IMR-90 (cell line): Measurements from ENCODE around the gene ISG20L2. TPM values are rescaled to one million over a fixed set of nuclear protein-coding genes. Genes with fewer than 3 reads are reported as not detected.

Experiments used
- ATAC-seq: fragments of 200-7000 bp; cut with Tn5 transposase; 2 replicates; pipeline ENCODE4 v1.9.1; 2020; ENCODE audit warnings: low read depth, mild to moderate bottlenecking, moderate library complexity
- BruUV-seq: library from RNA; stranded (reverse); fragments of 400-500 nt; replicated peaks from 2 replicates; lab custom pipeline; 2021; lab: Mats Ljungman, UMichigan
- CTCF ChIA-PET: fragments of 300-600 bp; formaldehyde crosslinking; extraction: SDS; loops from one replicate; lab custom pipeline; 2021; ENCODE audit warnings: antibody characterized with exemption; lab: Yijun Ruan, JAX
- POLR2A ChIA-PET: fragments of 300-600 bp; sonication (Branson Sonifier 250); formaldehyde crosslinking; loops from one replicate; lab custom pipeline; 2022; ENCODE audit warnings: antibody characterized with exemption; ENCODE audit not compliant: unreplicated experiment; lab: Charles Lee
- DNase-seq: peaks from one replicate; pipeline ENCODE4 v3.0.0; 2013
- H2AFZ ChIP-seq: replicated peaks from 2 replicates; pipeline ENCODE3; 2013; ENCODE audit warnings: low read length, mild to moderate bottlenecking; ENCODE audit not compliant: poor library complexity
- H2AK5ac ChIP-seq: 2 replicates; pipeline ENCODE4 v1.6.1; 2013; ENCODE audit warnings: low read depth, low read length, inconsistent platforms
- H2AK9ac ChIP-seq: replicated peaks from 2 replicates; pipeline ENCODE3; 2013; ENCODE audit warnings: mild to moderate bottlenecking, low read depth, low read length, moderate library complexity; ENCODE audit not compliant: poor library complexity
- H2BK120ac ChIP-seq: 2 replicates; pipeline ENCODE4 v1.6.1; 2013; ENCODE audit warnings: low read depth, low read length, inconsistent platforms
- H2BK15ac ChIP-seq: 3 replicates; pipeline ENCODE4 v1.6.1; 2013; ENCODE audit warnings: low read depth, low read length, inconsistent platforms
- H2BK20ac ChIP-seq: 2 replicates; pipeline ENCODE4 v1.6.1; 2013; ENCODE audit warnings: low read depth, mild to moderate bottlenecking, inconsistent platforms, low read length, moderate library complexity
- H2BK5ac ChIP-seq: 2 replicates; pipeline ENCODE4 v1.6.1; 2013; ENCODE audit warnings: mild to moderate bottlenecking, low read depth, low read length, inconsistent platforms; ENCODE audit not compliant: poor library complexity, severe bottlenecking
- H3K14ac ChIP-seq: replicated peaks from 2 replicates; pipeline ENCODE4 v1.6.1; 2013; ENCODE audit warnings: low read depth, low read length, inconsistent platforms
- H3K18ac ChIP-seq: 2 replicates; pipeline ENCODE4 v1.6.1; 2013; ENCODE audit warnings: low read depth, low read length, control low read depth
- H3K23ac ChIP-seq: 2 replicates; pipeline ENCODE4 v1.6.1; 2013; ENCODE audit warnings: low read depth, low read length, inconsistent platforms
- H3K27ac ChIP-seq: 2 replicates; pipeline ENCODE4 v1.5.1; 2013; ENCODE audit warnings: mild to moderate bottlenecking, control low read depth, low read length; ENCODE audit not compliant: insufficient read depth
- H3K27me3 ChIP-seq: 2 replicates; pipeline ENCODE4 v1.6.1; 2013; ENCODE audit warnings: low read length; ENCODE audit not compliant: control insufficient read depth, insufficient read depth
- H3K36me3 ChIP-seq: 2 replicates; pipeline ENCODE4 v1.6.1; 2013; ENCODE audit warnings: low read length, mixed read lengths; ENCODE audit not compliant: control insufficient read depth, insufficient read depth
- H3K4ac ChIP-seq: 2 replicates; pipeline ENCODE4 v1.6.1; 2013; ENCODE audit warnings: low read depth, low read length, inconsistent platforms
- H3K4me1 ChIP-seq: 2 replicates; pipeline ENCODE4 v1.6.1; 2013; ENCODE audit warnings: low read length, mixed read lengths; ENCODE audit not compliant: control insufficient read depth, insufficient read depth
- H3K4me2 ChIP-seq: 2 replicates; pipeline ENCODE4 v1.6.1; 2013; ENCODE audit warnings: low read depth, mild to moderate bottlenecking, control low read depth, low read length, moderate library complexity
- H3K4me3 ChIP-seq: 2 replicates; pipeline ENCODE4 v1.5.1; 2013; ENCODE audit warnings: low read depth, mild to moderate bottlenecking, control low read depth, low read length, moderate library complexity; ENCODE audit not compliant: insufficient read depth
- H3K56ac ChIP-seq: 2 replicates; pipeline ENCODE4 v1.6.1; 2013; ENCODE audit warnings: low read length, inconsistent platforms; ENCODE audit not compliant: insufficient read depth; ENCODE audit errors: extremely low read depth
- H3K79me1 ChIP-seq, 2 experiments: 2 replicates each; pipeline ENCODE4 v1.6.1; 2013; ENCODE audit warnings: low read length in 2 of 2, inconsistent platforms in 1 of 2, low read depth in 1 of 2
- H3K9ac ChIP-seq: 2 replicates; pipeline ENCODE4 v1.6.1; 2013; ENCODE audit warnings: low read depth, low read length, control low read depth
- H3K9me1 ChIP-seq: 2 replicates; pipeline ENCODE4 v1.6.1; 2013; ENCODE audit warnings: low read length, inconsistent platforms; ENCODE audit not compliant: insufficient read depth
- H3K9me3 ChIP-seq: 2 replicates; pipeline ENCODE4 v1.6.1; 2013; ENCODE audit warnings: low read length; ENCODE audit not compliant: control insufficient read depth, insufficient read depth
- H4K20me1 ChIP-seq: 2 replicates; pipeline ENCODE4 v1.6.1; 2013; ENCODE audit warnings: low read length, inconsistent platforms; ENCODE audit not compliant: insufficient read depth
- H4K5ac ChIP-seq: 2 replicates; pipeline ENCODE4 v1.6.1; 2013; ENCODE audit warnings: mild to moderate bottlenecking, low read depth, low read length, control low read depth
- H4K8ac ChIP-seq, 2 experiments: 2 replicates each; pipeline ENCODE4 v1.6.1; 2013; ENCODE audit warnings: low read depth in 2 of 2, low read length in 2 of 2, control low read depth in 1 of 2, inconsistent platforms in 1 of 2
- H4K91ac ChIP-seq: 2 replicates; pipeline ENCODE4 v1.6.1; 2013; ENCODE audit warnings: low read depth, low read length, inconsistent platforms; ENCODE audit not compliant: insufficient read depth
- CHD1 ChIP-seq: IDR thresholded peaks from 2 replicates; pipeline ENCODE4 v1.6.1; 2012; ENCODE audit warnings: low read depth, low read length, improper control_type of control experiment
- FOS ChIP-seq: fragments of 150-350 bp; IDR thresholded peaks from 2 replicates; pipeline ENCODE4 v1.6.1; 2016; ENCODE audit warnings: low read depth, low read length
- MAFK ChIP-seq: IDR thresholded peaks from 2 replicates; pipeline ENCODE4 v1.6.1; 2012; ENCODE audit warnings: low read depth, low read length, improper control_type of control experiment
- MAZ ChIP-seq: IDR thresholded peaks from 2 replicates; pipeline ENCODE4 v1.6.1; 2012; ENCODE audit warnings: low read depth, mild to moderate bottlenecking, low read length, improper control_type of control experiment, moderate library complexity, borderline replicate concordance
- MXI1 ChIP-seq: IDR thresholded peaks from 2 replicates; pipeline ENCODE4 v1.6.1; 2012; ENCODE audit warnings: low read depth, mild to moderate bottlenecking, low read length, moderate library complexity, borderline replicate concordance
- POLR2A ChIP-seq: IDR thresholded peaks from 2 replicates; pipeline ENCODE4 v1.6.1; 2012; ENCODE audit warnings: mild to moderate bottlenecking, low read depth, low read length
- RAD21 ChIP-seq: IDR thresholded peaks from 2 replicates; pipeline ENCODE4 v1.6.1; 2012; ENCODE audit warnings: low read length, improper control_type of control experiment
- RCOR1 ChIP-seq: IDR thresholded peaks from 2 replicates; pipeline ENCODE4 v1.6.1; 2012; ENCODE audit warnings: mild to moderate bottlenecking, low read length, improper control_type of control experiment; ENCODE audit not compliant: insufficient replicate concordance
- RFX5 ChIP-seq: IDR thresholded peaks from 2 replicates; pipeline ENCODE4 v1.8.0; 2012; ENCODE audit warnings: low read depth, mild to moderate bottlenecking, low read length, moderate library complexity
- SMC3 ChIP-seq: fragments of 150-350 bp; IDR thresholded peaks from 2 replicates; pipeline ENCODE4 v1.6.1; 2016; ENCODE audit warnings: low read depth, mild to moderate bottlenecking, antibody characterized with exemption, low read length, moderate library complexity
- WGBS, 2 experiments: methylation state at CpG; one replicate each; pipeline versions ENCODE4 v1.1.5 to v1.1.7; 2013; ENCODE audit warnings: missing lambda C conversion rate in 2 of 2; ENCODE audit not compliant: insufficient read length in 1 of 2; ENCODE audit errors: extremely low coverage in 2 of 2; 5-methylcytosine and 5-hydroxymethylcytosine counted together
- dilution Hi-C: fragments of 300-500 bp; cut with HindIII; formaldehyde crosslinking; loops from one replicate; pipeline ENCODE4 v1.14.3; 2018; ENCODE audit warnings: low sequenced_read_pairs; ENCODE audit not compliant: unreplicated experiment
- in situ Hi-C: fragments of 300-500 bp; cut with MboI; formaldehyde crosslinking; loops from 3 replicates; pipeline ENCODE4 v1.14.3; 2019; ENCODE audit warnings: low sequenced_read_pairs, inconsistent platforms, mixed read lengths
- intact Hi-C: fragments of 100-400 bp; cut with micrococcal nuclease; formaldehyde crosslinking; loops from 2 replicates; pipeline ENCODE4 v1.10.0; 2022
- polyA plus RNA-seq, 3 experiments: library from polyadenylated mRNA; depleted of rRNA; stranded (reverse); fragments of >200 nt; gene quantifications; 2 replicates each; pipeline ENCODE4 v1.2.3, GENCODE V29; 2012; ENCODE audit warnings: low replicate concordance in 1 of 3
- total RNA-seq: library from RNA; depleted of rRNA; stranded (reverse); fragments of >200 nt; gene quantifications from 2 replicates; pipeline ENCODE4 v1.2.3, GENCODE V29; 2012
- TF ChIP-seq, protein P1 (sequence below): fragments of 150-350 bp; IDR thresholded peaks from 2 replicates; pipeline ENCODE4 v1.6.1; 2016; ENCODE audit warnings: low read depth, mild to moderate bottlenecking, low read length, moderate library complexity, borderline replicate concordance
- TF ChIP-seq, protein P2 (sequence below): conservative IDR thresholded peaks from 2 replicates; pipeline ENCODE4 v1.5.1; 2012; ENCODE audit warnings: mild to moderate bottlenecking, low read depth, low read length, improper control_type of control experiment
- TF ChIP-seq, protein P3 (sequence below): fragments of 150-350 bp; IDR thresholded peaks from 2 replicates; pipeline ENCODE4 v1.6.1; 2017; ENCODE audit warnings: mild to moderate bottlenecking, antibody characterized with exemption, low read length, low read depth

The ISG20L2 gene
- total and polyA plus RNA-seq, 2 of the 4 experiments (the other 2 are of a cell fraction) = 17.0 to 27.3 TPM

GRCh38 chr1:156767101-156767878, 38.7 kb upstream of the ISG20L2 start, which contains the start of gene PRCC:
Gene PRCC (plus strand): TSS chr1:156767535. CDS start chr1:156767772, 237 bp downstream.
- Histone ChIP-seq H4K5ac (peak within 1 kb of the TSS; percentile 83), H3K9me1 (peaks cover 3% of the 10 kb centered on the region; the same call in 1 of the 2 replicates), H3K27ac (peak within 1 kb of the TSS; percentile 78), H4K20me1 (peaks cover 31% of the 10 kb centered on the region), H4K91ac (peak within 1 kb of the TSS; percentile 82), H3K4ac (peak within 1 kb of the TSS; percentile 88), H3K27me3 (no peaks in the 10 kb centered on the region), H2BK20ac (peak within 1 kb of the TSS; percentile 29; the same call in 1 of the 2 replicates), H3K9me3 (no peaks in the 10 kb centered on the region), H3K18ac (peak within 1 kb of the TSS; percentile 20), H2AK9ac (peak within 1 kb of the TSS; percentile 97), H3K36me3 (peaks cover 2% of the 10 kb centered on the region; the same call in 1 of the 2 replicates), H2BK120ac (peak within 1 kb of the TSS; percentile 45), H3K56ac (peak within 1 kb of the TSS; percentile 74), H3K4me2 (peak within 1 kb of the TSS; percentile 93), H3K23ac (peak within 1 kb of the TSS; percentile 94), H2AFZ (peak within 1 kb of the TSS; percentile 91), H4K8ac (peak within 1 kb of the TSS; percentile 97 to 98), H3K79me1 (peaks cover 10 to 50% of the 10 kb centered on the region in 2 experiments; a peak in 3 of 4 replicates), H2BK15ac (peak within 1 kb of the TSS; percentile 45; the same call in 1 of the 3 replicates), H3K4me1 (peaks cover 5% of the 10 kb centered on the region), H2AK5ac (peak within 1 kb of the TSS; percentile 90), H3K9ac (peak within 1 kb of the TSS; percentile 85), H3K4me3 (peak within 1 kb of the TSS; percentile 71), H2BK5ac (peak within 1 kb of the TSS; percentile 71), H3K14ac (peak within 1 kb of the TSS; percentile 84)
- in situ Hi-C loops = no loop called here
- ATAC-seq (peak; percentile 94), DNase-seq (peak; percentile 100)
- 0% methylated on average over 15 of the region's 50 CpGs; no CpG with 5 or more reads in 1 of the 2 experiments for WGBS, 2 experiments
- intact Hi-C loops = loop anchor here (1.0 to 2.0 kb wide), 3 partner anchors 14 to 40 kb away; partner anchors contain the start of gene MRPL24
- ChIA-PET CTCF (interaction anchor here (1.1 to 1.9 kb wide), 3 partner anchors 14 to 78 kb away, joined by 3 to 8 read pairs (median 5); no protein-coding TSS in a partner anchor), POLR2A (interaction anchor here (1.4 to 2.1 kb wide), 2 partner anchors 16 to 26 kb away, joined by 7 to 18 read pairs; partner anchors contain the start of genes HDGF and MRPL24)
- dilution Hi-C loops = no loop called here
- TSS peak; percentile 67 for BruUV-seq
- TF ChIP-seq SMC3 (no peak), RAD21 (no peak), MAFK (no peak), CHD1 (peak; percentile 100), RCOR1 (no peak), MAZ (peak; percentile 27; the same call in 1 of the 2 replicates), FOS (no peak), RFX5 (no peak), POLR2A (peak; percentile 71; the same call in 1 of the 2 replicates), MXI1 (0 out of 2 replicates have a peak, but pooled peaks have one; percentile 12)
- TF ChIP-seq, protein P1, sequence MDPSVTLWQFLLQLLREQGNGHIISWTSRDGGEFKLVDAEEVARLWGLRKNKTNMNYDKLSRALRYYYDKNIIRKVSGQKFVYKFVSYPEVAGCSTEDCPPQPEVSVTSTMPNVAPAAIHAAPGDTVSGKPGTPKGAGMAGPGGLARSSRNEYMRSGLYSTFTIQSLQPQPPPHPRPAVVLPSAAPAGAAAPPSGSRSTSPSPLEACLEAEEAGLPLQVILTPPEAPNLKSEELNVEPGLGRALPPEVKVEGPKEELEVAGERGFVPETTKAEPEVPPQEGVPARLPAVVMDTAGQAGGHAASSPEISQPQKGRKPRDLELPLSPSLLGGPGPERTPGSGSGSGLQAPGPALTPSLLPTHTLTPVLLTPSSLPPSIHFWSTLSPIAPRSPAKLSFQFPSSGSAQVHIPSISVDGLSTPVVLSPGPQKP = no peak
- TF ChIP-seq, protein P2, sequence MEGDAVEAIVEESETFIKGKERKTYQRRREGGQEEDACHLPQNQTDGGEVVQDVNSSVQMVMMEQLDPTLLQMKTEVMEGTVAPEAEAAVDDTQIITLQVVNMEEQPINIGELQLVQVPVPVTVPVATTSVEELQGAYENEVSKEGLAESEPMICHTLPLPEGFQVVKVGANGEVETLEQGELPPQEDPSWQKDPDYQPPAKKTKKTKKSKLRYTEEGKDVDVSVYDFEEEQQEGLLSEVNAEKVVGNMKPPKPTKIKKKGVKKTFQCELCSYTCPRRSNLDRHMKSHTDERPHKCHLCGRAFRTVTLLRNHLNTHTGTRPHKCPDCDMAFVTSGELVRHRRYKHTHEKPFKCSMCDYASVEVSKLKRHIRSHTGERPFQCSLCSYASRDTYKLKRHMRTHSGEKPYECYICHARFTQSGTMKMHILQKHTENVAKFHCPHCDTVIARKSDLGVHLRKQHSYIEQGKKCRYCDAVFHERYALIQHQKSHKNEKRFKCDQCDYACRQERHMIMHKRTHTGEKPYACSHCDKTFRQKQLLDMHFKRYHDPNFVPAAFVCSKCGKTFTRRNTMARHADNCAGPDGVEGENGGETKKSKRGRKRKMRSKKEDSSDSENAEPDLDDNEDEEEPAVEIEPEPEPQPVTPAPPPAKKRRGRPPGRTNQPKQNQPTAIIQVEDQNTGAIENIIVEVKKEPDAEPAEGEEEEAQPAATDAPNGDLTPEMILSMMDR = no peak
- TF ChIP-seq, protein P3, sequence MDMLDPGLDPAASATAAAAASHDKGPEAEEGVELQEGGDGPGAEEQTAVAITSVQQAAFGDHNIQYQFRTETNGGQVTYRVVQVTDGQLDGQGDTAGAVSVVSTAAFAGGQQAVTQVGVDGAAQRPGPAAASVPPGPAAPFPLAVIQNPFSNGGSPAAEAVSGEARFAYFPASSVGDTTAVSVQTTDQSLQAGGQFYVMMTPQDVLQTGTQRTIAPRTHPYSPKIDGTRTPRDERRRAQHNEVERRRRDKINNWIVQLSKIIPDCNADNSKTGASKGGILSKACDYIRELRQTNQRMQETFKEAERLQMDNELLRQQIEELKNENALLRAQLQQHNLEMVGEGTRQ = no peak
